ENCODE measurements around the gene ATF4. TPM values are rescaled to one million over a fixed set of nuclear protein-coding genes. Genes with fewer than 3 reads are reported as not detected.
A peak's percentile ranks its signal among the peaks of the same experiment; 100 is the strongest.
"Not testable (repeated sequence)": the region's sequence is repeated elsewhere in the genome, so short reads cannot be mapped to it uniquely, and the experiment has no call there.

ATF4 gene
- total RNA-seq, 1 donor from 2014 or later = 125 TPM

DNA sequence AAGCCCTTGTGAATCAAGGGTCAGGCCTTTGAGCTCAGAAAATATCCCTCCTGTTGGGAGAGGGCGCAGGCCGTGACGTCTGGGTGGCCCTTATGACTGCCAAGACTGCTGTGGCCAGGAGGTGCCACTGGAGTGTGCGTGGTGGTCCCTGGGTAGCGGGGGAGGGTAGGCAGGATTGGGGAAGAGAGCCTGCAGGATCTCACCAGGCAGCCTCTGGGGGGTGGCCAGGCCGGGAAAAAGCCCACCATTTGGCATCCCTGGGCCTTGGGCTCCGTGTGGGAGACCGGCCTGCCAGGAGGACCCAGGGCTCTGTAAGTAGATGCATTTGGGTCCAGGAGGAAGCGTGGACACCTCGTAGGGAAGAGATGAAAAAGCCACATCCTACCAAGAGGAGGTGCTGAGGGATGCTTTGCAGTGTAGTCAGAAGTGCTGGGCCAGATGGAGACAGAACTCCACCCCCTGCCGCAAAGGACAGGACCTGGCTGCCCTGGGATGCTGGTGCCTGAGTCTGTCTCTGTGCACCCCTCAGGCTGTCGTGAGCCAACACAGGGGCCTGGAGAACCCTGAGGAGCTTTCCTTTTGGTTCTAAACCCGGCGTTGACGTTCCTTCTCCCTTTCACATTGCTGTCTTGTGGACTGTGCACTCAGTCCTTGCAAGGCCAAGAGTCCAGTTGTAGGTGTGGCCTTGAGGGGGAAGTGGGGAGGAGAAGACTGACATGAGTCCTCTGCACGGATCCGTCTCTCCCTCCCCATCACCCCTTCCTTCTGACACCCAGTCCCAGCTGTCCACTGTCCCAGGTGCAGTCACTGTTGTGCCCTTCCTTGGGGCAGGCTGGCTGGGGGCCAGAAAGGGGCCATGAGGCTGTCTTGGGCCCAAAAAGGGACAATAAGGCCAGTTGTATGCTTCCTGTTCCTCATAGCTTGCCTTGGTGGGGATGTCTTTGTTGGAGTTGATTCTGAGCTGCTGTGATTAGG, 31.0 kb upstream of the ATF4 start:
- no peak for DNase-seq (ENCODE audit: low read depth in 2 of 2)

DNA sequence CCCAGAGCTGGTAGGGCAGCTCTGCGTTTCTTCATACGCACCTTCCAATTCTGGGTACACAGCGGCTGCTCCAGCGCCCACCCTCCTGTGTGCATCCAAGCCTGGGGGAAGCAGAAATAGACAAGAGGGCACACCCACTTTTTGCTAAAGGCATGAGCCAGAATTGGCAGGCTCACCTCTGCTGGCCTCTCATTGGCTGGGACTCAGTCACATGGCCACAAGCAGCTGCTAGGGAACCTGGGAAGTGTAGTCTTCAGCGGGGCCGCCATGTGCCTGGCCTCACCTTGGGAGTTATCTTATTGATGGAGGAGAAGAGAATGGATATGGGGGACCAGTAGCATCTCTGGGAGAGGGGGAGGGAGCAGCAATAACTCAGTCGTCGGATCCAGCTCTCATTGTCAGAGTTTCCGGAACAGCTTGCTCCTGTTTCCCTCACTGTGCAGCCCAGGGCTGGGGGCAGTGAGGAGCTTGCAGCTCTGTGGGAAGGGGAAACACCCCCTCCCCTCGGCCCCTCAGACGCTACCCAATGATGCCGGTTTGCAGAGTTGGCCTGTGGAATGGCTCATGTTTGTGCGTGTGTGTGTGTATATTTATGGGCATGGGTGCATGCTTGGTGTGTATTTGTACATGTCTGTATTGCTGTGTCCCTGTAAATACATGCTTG, 30.1 kb upstream of the ATF4 start:
- DNase-seq (ENCODE audit: low read depth in 2 of 2) = peak; percentile 28 to 63

DNA sequence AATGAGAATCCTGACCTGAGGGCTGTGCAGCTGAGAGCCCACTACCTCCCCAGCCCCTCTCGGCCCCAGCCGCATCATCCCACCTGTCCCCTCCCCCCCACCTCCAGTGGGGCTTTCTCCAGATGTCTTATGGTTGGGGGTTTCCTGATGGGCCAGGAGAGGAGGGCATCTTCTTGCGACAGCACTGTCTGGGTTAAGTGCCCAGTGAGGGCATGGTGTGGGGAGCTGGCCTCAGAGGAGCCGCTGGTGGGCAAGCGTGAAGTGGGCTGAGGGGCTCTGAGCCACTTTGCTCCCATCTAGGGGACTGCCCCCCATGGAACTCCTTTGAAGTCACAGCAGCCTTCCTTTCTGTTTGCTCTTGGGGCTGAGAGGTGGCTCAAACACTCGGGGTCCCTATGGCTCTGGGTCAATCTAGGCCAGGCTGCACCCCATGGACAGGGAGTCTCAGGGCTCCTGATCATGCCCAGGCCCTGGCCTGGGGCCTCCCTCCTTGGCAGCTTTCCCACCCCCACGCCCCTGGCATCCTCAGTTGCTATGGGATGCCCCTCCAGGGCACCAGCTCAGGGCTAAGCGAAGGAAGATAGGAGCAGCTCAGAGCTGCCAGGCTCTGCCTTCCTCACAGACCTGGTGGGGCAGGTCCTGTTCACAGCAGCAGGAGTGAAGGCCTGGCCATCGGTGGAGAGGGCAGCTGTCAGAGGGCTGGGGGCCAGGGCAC, 29.2 kb upstream of the ATF4 start:
- no peak for DNase-seq (ENCODE audit: low read depth in 2 of 2)

DNA sequence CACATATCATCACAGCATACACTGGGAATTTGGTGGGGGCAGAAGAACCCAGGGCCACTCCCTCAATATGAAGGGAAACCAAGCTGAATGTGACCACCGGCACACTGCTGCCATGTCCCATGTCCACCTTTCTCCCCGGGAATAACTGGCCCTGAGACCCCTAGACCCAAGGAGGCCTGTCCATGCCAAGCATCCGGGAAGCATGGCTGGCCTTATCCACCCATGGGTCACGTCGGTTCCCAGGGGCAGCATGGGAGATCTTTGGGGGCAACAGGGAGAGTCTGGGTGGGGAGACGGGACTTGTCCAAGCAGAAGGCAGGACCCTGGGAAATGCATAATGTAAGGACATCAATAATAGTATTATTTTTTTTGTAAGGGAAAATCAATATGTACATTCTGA, 28.7 kb upstream of the ATF4 start:
- no peak for DNase-seq (ENCODE audit: low read depth in 2 of 2)

DNA sequence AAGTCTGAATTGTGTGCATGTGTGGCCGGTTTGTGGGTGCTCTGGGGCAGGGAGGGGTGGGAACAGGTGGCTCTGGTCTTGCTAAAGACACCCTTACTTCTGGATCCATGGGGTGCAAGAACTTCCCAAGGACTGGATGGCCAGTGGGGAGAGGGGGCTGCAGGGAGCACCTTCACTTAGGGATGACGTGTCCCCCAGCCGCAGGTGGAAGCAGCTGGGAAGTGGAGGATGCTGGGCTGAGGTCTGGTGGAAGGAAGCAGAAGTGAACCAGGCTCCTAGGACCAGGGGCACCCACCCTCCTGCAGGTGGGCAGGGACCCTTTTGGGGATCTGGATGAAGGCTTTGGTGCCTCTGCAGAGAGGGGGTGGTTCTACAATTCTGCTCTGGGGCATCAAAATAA, 28.2 kb upstream of the ATF4 start:
- no peak for DNase-seq (ENCODE audit: low read depth in 2 of 2)

DNA sequence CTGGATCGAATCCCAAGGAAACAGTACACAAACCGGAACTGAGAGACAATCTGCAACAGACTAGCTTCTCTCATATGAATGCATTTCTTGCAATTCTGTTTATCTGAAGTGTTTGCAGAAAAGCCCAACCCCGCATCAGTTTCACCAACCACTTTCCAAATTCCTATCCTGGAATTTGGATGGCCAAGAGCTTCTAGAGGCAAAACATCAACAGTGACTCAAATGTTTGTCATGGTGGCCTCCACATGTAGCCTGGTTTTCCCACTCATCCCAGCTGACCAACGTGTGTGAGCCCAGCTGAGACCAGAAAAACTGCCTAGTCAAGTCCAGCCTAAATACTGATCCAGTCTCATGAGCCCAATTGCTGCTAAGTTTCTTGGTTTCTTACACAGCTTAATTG, 26.6 kb upstream of the ATF4 start:
- DNase-seq (ENCODE audit: low read depth in 2 of 2) = no peak

DNA sequence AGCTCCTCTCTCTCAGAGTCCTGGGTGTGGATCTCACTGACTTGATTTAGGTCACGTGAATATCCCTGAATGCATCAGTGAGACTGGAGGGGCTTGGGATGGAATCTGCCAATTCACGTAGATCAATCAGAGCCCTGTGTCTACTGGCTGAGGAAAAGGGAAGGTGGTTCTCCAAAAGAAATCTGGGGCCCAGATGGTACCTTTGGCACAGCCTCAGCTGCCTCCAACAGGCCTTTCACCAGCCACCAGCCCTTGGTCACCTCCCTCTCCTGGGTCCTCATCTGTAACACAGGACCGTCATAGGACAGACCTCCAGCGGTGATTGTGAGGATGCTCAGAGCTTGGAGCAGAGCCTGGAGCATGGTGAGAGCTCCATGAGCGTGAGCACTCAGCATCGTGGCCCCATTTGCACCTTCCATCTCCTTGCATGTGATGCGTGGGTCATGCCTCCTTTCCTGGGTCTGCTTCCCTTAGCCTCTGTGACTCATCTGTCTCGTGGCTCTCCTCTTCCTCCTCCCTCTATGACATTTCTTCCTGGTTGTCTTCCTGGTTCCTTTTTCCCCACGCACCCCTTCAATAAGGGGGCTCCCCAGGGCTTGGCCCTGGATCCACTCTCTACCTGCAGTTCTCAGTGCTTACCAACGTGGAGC, 25.8 kb upstream of the ATF4 start:
- DNase-seq (ENCODE audit: low read depth in 2 of 2) = no peak

DNA sequence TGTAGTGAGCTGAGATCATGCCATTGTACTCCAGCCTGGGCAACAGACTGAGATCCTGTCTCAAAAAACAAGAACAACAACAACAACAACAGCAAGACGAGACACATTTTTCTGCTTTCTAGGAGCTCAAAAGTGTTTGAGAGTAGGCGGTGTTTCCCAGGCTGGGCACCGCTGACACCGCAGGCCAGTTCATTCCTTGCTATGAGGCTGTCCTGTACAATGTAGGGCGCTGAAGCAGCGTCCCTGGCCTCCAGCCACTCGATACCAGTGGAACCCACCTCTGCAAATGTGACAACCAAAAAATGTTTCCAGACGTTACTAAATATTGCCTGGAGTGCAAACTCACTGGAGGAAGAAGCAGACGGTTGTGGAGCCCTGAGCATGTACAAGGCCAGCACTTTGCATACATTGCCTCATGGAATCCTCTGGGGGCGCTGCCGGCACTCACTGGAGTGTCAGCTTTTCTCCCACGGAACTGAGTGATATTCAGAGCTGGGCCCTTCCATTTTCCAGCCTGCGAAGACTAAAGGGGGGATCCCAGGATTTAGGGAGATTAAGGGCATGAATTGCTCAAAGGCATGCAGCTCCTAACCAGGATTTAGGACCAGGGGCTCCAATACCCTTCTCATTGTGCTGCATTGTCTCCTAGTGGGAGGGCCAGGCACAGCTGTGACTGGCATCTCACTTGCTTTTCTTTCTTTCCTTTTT, 24.1 kb upstream of the ATF4 start:
- peak; percentile 47 to 73 for DNase-seq (ENCODE audit: low read depth in 2 of 2)

DNA sequence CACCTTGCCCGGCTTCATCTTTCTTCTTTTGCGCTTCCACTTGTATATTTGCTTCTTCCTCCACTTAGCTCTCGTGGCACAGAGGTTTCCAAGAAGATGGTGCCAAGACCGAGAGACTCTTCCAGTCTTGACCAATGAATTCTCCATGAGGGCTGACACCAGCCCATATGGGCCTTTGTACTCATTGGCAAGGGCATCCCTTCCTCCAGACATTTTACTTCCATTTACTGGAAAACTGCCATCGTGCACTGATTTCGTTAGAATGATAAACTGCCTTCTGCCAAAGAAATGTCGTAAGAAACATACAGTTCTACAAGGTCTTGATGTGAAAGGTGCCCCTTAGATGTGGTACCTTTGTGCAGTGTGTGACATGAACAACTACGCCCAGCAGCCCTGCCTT, 22.9 kb upstream of the ATF4 start:
- DNase-seq (ENCODE audit: low read depth in 2 of 2) = no peak

DNA sequence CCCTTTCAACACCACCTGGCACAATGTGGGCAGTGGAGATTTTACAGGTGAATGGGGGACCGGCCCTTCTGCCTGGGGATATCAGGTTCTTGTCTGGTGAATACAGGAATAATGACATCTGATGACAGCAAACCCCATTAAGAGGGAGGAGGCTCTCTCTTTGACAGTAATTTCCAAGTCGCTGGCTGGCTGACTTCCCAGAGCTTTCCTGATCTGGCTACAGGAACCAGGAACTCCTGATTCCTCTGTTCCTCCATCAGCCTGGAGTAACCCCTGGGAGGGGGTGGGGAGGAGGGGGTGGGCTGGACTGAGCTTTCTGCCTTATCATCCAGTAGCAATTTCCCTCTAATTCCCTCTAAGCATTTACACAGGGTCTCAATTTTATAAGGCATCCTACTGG, 22.0 kb upstream of the ATF4 start:
- DNase-seq (ENCODE audit: low read depth in 2 of 2) = peak in 1 of 2 donors; percentile 65

DNA sequence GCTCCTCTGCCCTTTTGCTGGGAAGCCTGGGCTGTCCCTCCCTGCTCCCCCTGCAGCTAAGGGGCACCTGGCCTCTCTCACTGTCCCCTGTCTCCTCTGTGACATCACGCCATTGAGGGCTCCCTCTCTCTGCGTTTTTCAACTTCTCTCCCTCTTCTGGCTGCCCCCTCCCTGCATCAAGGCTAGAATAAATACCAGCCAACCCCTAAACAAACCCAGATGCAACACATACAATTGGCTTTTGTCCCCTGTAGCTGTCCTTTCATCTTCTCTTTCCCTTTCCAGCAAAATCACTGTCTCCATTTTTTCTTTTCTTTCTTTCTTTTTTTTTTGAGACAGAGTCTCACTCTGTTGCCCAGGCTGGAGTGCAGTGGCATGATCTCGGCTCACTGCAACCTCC, 21.6 kb upstream of the ATF4 start:
- no peak for DNase-seq (ENCODE audit: low read depth in 2 of 2)

DNA sequence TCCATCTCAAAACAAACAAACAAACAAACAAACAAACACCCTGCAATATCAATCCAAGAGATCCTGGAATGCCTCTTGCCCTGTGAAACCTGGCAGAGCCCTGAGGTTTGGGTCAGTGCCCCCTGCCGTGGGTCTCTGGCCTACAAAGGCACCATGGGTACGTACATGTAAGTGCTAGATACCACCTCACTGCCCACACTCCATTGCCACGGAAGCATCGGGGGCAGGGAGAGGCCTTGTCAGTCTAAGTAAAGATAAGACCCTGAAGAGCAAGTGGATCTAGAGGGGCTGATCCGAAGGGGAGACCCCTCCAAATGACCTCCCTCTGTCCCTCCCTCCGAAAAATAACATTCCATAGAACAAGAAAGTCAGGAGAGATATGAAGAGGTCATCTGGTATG, 20.3 kb upstream of the ATF4 start:
- no peak for DNase-seq (ENCODE audit: low read depth in 2 of 2)

DNA sequence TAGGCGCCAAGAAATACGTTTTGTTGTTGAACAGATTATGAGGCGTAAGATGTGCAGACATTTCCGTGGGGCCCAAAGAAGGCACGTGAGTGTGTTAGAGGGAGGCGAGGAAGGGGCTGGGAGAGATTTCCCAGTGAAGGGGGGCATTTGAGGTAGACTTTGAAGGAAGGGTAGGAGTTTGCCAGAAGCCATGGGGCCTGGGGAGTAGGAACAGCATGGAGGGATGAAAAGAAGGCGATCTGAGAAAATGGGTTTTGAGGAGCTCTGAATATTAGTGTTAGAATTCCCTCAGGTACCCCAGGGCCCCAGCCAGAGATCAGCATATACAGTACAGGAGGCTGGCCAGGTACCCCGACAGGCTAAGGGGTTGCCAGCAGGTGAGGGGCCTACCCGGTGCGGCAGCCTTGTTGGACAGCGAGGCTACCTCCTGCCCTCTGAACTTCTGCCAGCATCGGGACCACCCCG, 18.7 kb upstream of the ATF4 start:
- no peak for DNase-seq (ENCODE audit: low read depth in 2 of 2)

DNA sequence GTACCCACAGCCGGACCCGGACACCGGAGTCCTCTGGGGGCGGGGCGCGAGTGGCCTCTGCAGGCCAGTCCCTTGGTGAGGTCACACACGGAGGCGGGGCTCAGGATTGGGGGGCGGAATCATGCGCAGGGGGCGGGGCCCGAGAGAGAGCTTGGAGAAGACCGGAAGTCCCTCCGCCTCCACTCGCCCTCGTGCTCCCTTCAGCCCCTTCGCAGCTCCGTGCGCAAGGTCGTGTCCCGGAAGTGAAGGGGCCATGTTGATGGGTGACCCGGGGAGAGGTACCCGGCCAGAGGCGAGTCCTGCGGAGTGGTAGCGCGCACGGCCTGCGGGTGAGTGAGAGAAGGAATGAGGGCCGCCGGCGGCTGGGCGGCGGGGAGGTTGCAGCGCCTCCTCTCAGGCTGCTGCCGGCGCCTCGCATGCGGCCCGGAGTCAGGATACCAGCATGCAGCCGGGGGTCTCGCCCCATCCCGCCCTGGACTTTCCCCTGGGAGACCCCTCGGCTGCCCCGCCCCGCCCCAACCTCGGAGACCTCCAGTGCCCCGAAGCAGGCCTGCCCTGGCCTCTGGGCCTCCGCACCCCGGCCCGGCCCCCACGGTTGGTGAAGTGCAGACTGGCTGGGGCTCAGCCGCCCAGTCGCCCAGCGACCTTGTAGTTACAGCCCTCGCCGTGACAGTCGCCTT, 18.1 kb upstream of the ATF4 start, which contains the start of gene MIEF1:
TSS of gene MIEF1 (plus strand) at position 182 of the 680 bp plus-strand sequence. CDS start 9,005 bp downstream, outside the sequence.
- DNase-seq (ENCODE audit: low read depth in 2 of 2) = peak; percentile 82 to 94

DNA sequence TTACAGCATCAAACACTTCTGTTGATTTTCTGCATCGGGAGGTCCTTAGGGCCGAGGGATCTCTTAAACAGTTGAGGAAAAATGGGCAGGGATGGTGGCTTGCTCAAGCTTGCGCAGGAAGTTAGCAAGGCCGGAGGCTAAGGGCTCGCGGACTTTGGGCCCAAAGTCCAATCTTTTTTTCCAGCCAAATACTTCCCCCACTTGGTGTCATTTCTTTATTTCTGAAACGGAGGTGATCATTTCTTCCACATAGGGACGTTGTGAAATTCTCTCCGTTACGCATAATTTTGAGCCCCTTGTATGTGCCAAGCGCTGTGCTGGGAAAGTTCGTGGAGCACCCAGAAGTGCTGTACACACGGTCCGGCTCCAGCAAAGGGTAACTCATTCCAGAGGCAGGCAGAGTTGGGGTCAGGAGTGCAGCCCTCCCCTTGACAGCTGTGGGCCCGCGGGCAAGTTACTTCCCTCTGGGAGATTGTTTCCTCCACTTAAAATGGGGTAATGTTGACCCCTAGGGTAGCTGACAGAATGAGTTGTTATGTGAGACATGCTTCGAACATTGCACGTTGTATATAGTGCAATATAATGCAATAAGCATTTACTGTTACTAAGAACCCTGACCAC, 17.5 kb upstream of the ATF4 start:
- DNase-seq (ENCODE audit: low read depth in 2 of 2) = no peak

DNA sequence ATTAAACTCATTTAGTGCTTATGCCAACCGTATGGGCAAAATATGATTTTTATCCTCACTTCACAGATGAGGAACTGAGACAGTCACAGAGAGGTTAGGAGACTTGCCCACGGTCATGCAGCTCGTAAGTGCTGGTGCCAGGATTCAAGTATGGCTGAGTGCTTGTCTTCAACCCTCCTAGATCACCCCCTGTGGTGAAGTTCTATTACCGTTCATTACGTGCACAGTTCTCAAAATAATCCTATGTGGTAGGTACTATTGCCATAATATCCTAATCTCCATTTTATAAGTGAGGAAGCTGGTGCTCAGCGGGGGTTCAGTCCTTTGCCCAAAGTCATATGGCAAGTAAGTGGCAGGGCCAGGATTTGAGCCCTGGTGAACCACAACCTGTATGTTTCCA, 16.7 kb upstream of the ATF4 start:
- no peak for DNase-seq (ENCODE audit: low read depth in 2 of 2)

DNA sequence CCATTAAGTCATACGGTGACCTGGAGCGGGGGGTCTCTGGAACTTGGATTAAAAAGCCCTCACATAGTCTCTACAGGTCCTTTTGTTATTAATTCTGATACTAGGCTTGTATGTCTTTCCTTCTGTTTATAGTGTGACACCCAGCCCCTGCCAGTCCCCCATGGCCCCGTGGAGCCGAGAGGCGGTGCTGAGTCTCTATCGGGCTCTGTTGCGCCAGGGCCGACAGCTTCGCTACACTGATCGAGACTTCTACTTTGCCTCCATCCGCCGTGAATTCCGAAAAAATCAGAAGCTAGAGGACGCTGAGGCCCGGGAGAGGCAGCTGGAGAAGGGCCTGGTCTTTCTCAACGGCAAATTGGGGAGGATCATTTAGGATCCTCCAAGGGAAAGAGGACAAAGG, 16.3 kb upstream of the ATF4 start:
- no peak for DNase-seq (ENCODE audit: low read depth in 2 of 2)

DNA sequence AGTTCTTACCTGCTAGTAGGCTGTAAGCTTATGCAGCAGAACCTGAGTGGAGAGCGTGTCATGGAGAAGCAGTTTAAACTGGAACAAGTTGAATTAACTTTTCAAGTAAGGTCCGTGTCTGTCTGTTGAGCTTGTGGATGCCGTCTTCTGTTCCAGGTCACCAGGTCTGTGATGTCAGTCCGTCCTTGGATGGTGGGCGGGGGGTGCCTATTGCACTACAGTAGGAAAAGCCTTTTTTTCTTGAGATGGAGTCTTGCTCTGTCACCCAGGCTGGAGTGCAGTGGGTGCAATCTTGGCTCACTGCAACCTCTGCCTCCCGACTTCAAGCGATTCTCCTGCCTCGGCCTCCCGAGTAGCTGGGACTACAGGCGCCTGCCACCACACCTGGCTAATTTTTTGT, 13.3 kb upstream of the ATF4 start:
- DNase-seq (ENCODE audit: low read depth in 2 of 2) = not testable (repeated sequence)

DNA sequence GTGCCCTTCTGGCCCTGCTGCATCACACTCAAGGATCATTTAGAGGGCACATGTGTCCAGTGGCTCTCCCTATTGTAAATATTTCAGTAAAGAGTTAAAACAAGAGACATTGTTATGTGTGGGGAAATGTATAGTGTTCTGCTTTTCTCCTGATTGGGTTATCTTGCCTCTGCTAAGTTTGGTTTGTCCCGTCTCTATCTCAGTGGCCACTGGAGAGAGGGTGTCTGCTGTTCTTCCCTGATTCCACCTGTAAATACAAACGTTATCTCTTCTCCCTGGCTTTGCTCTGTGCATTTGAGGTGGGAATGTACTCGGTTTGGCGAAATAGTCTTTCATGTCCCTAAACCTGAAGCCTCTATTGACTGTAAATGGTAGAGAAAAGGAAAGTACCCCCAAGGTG, 12.0 kb upstream of the ATF4 start:
- no peak for DNase-seq (ENCODE audit: low read depth in 2 of 2)
